ENCODE results near the gene METTL5. TPM values are rescaled to one million over a fixed set of nuclear protein-coding genes. Genes with fewer than 3 reads are reported as not detected.
"Not testable (repeated sequence)": the region's sequence is repeated elsewhere in the genome, so short reads cannot be mapped to it uniquely, and the experiment has no call there.

The METTL5 gene
- total RNA-seq, 1 experiment from 2014 or later = 103 TPM

DNA sequence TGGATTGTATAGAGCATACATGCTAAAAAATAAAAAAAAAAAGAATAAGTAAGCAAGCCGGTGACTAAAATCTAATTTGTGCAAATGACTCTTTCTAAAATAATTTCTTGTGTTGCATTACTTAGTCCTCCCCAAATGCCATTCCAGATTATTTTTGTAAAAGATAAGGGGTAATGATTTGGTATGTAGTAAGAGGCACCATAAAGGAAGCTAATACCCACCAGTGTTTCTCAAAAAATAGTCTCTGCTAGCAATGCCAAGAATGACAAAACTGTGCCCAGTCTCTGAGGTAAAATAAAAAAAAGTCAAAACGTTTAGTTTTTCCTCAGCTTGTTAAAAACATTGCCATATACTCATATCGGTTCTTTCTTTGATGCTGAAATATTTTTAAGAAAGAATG lies 2.7 kb downstream of the METTL5 start:
- Histone ChIP-seq H3K36me3 (ENCODE audit: control insufficient read depth in 1 of 2, insufficient read depth in 2 of 2, low read length in 2 of 2) (peaks cover 7 to 19% of the 10 kb centered on the region in 2 experiments), H3K79me2 (ENCODE audit: insufficient read depth, low read length) (peaks cover 55% of the 10 kb centered on the region), H3K9me2 (ENCODE audit: insufficient read depth) (no peaks in the 10 kb centered on the region), H3K9ac (ENCODE audit: low read length) (no peak overlapping the region), H2AFZ (ENCODE audit: low read depth, low read length, poor library complexity, severe bottlenecking) (no peak overlapping the region), H3K9me3 (ENCODE audit: control insufficient read depth in 1 of 2, insufficient read depth in 1 of 2, low read depth in 1 of 2, low read length in 2 of 2) (no peaks in the 10 kb centered on the region), H4K20me1 (ENCODE audit: insufficient read depth) (peaks cover 4% of the 10 kb centered on the region; the same call in 1 of the 2 replicates), H3K4me2 (ENCODE audit: low read length) (no peak overlapping the region), H3K27me3 (ENCODE audit: insufficient read depth, low read length) (no peaks in the 10 kb centered on the region), H3K27ac (ENCODE audit: low read depth, low read length) (no peak overlapping the region), H3K4me3 (replicated peaks in 1 of 2; ENCODE audit: low read depth in 1 of 2, low read length in 2 of 2) (no peak overlapping the region), H3K4me1 (ENCODE audit: control insufficient read depth in 1 of 2, insufficient read depth in 2 of 2, low read length in 2 of 2) (peaks cover 19 to 33% of the 10 kb centered on the region in 2 experiments)
- ChIA-PET POLR2A (no interaction called here), RAD21 (ENCODE audit: low non-redundant PET in 1 of 2, low total read pairs in 2 of 2, uncharacterized antibody in 2 of 2, unreplicated experiment in 2 of 2) (no interaction called here), CTCF (no interaction called here)
- BruUV-seq (replicated peaks) = no TSS peak
- no peak for ATAC-seq
- DNase-seq (ENCODE audit: low read depth, low spot score) = no peak
- TF ChIP-seq, protein P1, sequence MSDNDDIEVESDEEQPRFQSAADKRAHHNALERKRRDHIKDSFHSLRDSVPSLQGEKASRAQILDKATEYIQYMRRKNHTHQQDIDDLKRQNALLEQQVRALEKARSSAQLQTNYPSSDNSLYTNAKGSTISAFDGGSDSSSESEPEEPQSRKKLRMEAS (IDR thresholded peaks at IDR 0.05) = no peak
- TF ChIP-seq, protein P2, sequence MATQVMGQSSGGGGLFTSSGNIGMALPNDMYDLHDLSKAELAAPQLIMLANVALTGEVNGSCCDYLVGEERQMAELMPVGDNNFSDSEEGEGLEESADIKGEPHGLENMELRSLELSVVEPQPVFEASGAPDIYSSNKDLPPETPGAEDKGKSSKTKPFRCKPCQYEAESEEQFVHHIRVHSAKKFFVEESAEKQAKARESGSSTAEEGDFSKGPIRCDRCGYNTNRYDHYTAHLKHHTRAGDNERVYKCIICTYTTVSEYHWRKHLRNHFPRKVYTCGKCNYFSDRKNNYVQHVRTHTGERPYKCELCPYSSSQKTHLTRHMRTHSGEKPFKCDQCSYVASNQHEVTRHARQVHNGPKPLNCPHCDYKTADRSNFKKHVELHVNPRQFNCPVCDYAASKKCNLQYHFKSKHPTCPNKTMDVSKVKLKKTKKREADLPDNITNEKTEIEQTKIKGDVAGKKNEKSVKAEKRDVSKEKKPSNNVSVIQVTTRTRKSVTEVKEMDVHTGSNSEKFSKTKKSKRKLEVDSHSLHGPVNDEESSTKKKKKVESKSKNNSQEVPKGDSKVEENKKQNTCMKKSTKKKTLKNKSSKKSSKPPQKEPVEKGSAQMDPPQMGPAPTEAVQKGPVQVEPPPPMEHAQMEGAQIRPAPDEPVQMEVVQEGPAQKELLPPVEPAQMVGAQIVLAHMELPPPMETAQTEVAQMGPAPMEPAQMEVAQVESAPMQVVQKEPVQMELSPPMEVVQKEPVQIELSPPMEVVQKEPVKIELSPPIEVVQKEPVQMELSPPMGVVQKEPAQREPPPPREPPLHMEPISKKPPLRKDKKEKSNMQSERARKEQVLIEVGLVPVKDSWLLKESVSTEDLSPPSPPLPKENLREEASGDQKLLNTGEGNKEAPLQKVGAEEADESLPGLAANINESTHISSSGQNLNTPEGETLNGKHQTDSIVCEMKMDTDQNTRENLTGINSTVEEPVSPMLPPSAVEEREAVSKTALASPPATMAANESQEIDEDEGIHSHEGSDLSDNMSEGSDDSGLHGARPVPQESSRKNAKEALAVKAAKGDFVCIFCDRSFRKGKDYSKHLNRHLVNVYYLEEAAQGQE (IDR thresholded peaks at IDR 0.05; ENCODE audit: low read depth) = no peak
- no peak for TF ChIP-seq RAD21 (IDR thresholded peaks at IDR 0.05; ENCODE audit: low read depth)
- intact Hi-C loops (cut with micrococcal nuclease) = no loop called here

DNA sequence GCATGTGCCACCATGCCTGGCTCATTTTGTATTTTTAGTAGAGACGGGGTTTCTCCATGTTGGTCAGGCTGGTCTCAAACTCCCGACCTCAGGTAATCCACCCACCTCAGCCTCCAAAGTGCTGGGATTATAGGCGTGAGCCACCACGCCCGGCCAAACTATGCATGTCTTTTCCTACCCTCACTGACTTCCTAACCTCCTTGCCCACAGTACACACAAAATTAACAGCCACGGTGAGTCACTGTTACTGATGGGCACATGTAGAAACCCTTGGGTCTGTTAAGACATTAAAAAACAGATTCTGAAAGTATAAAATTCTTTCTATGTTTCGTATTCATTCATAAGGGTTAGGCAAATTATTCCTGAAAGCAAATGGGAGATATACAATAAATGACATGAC lies 4.6 kb downstream of the METTL5 start:
- CTCF ChIA-PET = interaction anchor here (1.2 kb wide), 1 partner anchor 57 kb away, joined by 3 read pairs; no protein-coding TSS in a partner anchor
- H3K4me3 ChIP-seq (replicated peaks in 1 of 2; ENCODE audit: low read depth in 1 of 2, low read length in 2 of 2) = peak overlapping the region in 1 of 2 experiments; percentile 7; a peak in 1 of 4 replicates
- peaks cover 68% of the 10 kb centered on the region for H3K79me2 ChIP-seq (ENCODE audit: insufficient read depth, low read length)
- H3K27ac ChIP-seq (ENCODE audit: low read depth, low read length) = peak overlapping the region; percentile 5; the same call in 1 of the 2 replicates
- peak; percentile 29 for DNase-seq (ENCODE audit: low read depth, low spot score)
- H3K36me3 ChIP-seq (ENCODE audit: control insufficient read depth in 1 of 2, insufficient read depth in 2 of 2, low read length in 2 of 2) = peaks cover 8 to 30% of the 10 kb centered on the region in 2 experiments
- peak; percentile 42 for ATAC-seq
- H2AFZ ChIP-seq (ENCODE audit: low read depth, low read length, poor library complexity, severe bottlenecking); BruUV-seq (replicated peaks); H3K9me3 ChIP-seq (ENCODE audit: control insufficient read depth in 1 of 2, insufficient read depth in 1 of 2, low read depth in 1 of 2, low read length in 2 of 2); H3K9me2 ChIP-seq (ENCODE audit: insufficient read depth); RAD21 ChIA-PET (ENCODE audit: low non-redundant PET in 1 of 2, low total read pairs in 2 of 2, uncharacterized antibody in 2 of 2, unreplicated experiment in 2 of 2); H4K20me1 ChIP-seq (ENCODE audit: insufficient read depth); intact Hi-C loops (cut with micrococcal nuclease); H3K27me3 ChIP-seq (ENCODE audit: insufficient read depth, low read length); H3K9ac ChIP-seq (ENCODE audit: low read length): not testable (repeated sequence)
- peak overlapping the region; percentile 43 for H3K4me2 ChIP-seq (ENCODE audit: low read length)
- POLR2A ChIA-PET = interaction anchor here (0.6 kb wide), 1 partner anchor 1364 kb away, joined by 4 read pairs; the partner anchor contains the start of gene CERS6
- H3K4me1 ChIP-seq (ENCODE audit: control insufficient read depth in 1 of 2, insufficient read depth in 2 of 2, low read length in 2 of 2) = peaks cover 18 to 36% of the 10 kb centered on the region in 2 experiments
- TF ChIP-seq JUND (IDR thresholded peaks at IDR 0.05) (peak; percentile 29; the same call in 1 of the 2 replicates), EGR1 (IDR thresholded peaks at IDR 0.05; ENCODE audit: low read depth) (0 out of 2 replicates have a peak, but pooled peaks have one; percentile 21)
